ENCODE results near the gene ASTN1. TPM values are rescaled to one million over a fixed set of nuclear protein-coding genes. Genes with fewer than 3 reads are reported as not detected.

ASTN1 gene
- polyA plus RNA-seq, 1 of the 3 experiments (the other 2 are of a cell fraction) = 0.13 TPM

DNA sequence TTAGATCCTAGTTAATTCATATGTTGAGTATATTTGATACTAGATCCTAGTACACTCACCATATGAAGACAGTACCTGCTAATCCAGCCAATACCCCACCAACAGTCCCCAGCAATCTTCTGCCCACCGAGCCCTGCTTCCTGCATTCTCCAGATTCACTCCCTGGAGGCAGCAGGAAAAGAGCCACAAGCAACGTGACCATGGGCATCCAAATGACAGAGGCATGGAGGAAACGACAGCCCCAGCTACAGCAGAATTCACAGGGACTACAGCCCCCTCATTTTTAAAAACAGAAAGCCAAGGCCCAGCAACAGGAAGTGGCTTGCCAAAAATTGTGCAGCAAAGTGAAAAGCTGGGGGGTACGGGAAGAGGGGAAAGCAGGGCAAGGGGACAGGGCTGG, 29.3 kb downstream of the ASTN1 start:
- H3K9ac ChIP-seq = no peak overlapping the region
- no peaks in the 10 kb centered on the region for H4K20me1 ChIP-seq (ENCODE audit: insufficient read depth)
- H3F3A ChIP-seq (replicated peaks; ENCODE audit: insufficient read depth) = no peaks in the 10 kb centered on the region
- no peak overlapping the region for H2AFZ ChIP-seq (ENCODE audit: low read depth)
- no peaks in the 10 kb centered on the region for H3K27me3 ChIP-seq (ENCODE audit: insufficient read depth)
- no peak for TF ChIP-seq TCF12 (IDR thresholded peaks at IDR 0.05)
- no peak for TF ChIP-seq NFIC (IDR thresholded peaks at IDR 0.05; ENCODE audit: borderline replicate concordance)
- TF ChIP-seq, protein P1, sequence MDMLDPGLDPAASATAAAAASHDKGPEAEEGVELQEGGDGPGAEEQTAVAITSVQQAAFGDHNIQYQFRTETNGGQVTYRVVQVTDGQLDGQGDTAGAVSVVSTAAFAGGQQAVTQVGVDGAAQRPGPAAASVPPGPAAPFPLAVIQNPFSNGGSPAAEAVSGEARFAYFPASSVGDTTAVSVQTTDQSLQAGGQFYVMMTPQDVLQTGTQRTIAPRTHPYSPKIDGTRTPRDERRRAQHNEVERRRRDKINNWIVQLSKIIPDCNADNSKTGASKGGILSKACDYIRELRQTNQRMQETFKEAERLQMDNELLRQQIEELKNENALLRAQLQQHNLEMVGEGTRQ (IDR thresholded peaks at IDR 0.05; ENCODE audit: borderline replicate concordance, low read depth, low read length) = no peak
- no peak for TF ChIP-seq RAD21 (IDR thresholded peaks at IDR 0.05; ENCODE audit: low read length)
- TF ChIP-seq GATA2 (CRISPR knock-in tag; IDR thresholded peaks at IDR 0.05) = no peak
- no peak for TF ChIP-seq SMC3 (IDR thresholded peaks at IDR 0.05; ENCODE audit: low read depth, low read length)
- no peak for TF ChIP-seq MAX (IDR thresholded peaks at IDR 0.05; ENCODE audit: low read depth)
- TF ChIP-seq POLR2AphosphoS5 (IDR thresholded peaks at IDR 0.05; ENCODE audit: low read depth, low read length) = no peak
- TF ChIP-seq, protein P2, sequence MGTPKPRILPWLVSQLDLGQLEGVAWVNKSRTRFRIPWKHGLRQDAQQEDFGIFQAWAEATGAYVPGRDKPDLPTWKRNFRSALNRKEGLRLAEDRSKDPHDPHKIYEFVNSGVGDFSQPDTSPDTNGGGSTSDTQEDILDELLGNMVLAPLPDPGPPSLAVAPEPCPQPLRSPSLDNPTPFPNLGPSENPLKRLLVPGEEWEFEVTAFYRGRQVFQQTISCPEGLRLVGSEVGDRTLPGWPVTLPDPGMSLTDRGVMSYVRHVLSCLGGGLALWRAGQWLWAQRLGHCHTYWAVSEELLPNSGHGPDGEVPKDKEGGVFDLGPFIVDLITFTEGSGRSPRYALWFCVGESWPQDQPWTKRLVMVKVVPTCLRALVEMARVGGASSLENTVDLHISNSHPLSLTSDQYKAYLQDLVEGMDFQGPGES (IDR thresholded peaks at IDR 0.05; ENCODE audit: low read depth, low read length) = no peak
- TF ChIP-seq GABPA (IDR thresholded peaks at IDR 0.05; ENCODE audit: low read depth) = no peak
- H3K4me1 ChIP-seq (ENCODE audit: control insufficient read depth in 1 of 2, insufficient read depth in 2 of 2, low read depth in 1 of 2, low read length in 1 of 2) = peaks cover 0 to 16% of the 10 kb centered on the region in 2 experiments; a peak in 2 of 4 replicates
- no peak for DNase-seq
- H3K9me3 ChIP-seq = no peaks in the 10 kb centered on the region
- H3K36me3 ChIP-seq (replicated peaks in 1 of 2; ENCODE audit: control insufficient read depth in 1 of 2, insufficient read depth in 2 of 2, low read length in 1 of 2) = no peaks in the 10 kb centered on the region
- ChIA-PET POLR2A (no interaction called here), CTCF (interaction anchor here (1.2 to 1.8 kb wide), 2 partner anchors 15 to 37 kb away, joined by 3 to 5 read pairs; no protein-coding TSS in a partner anchor)
- no peak overlapping the region for H3K4me2 ChIP-seq
- H3K9me2 ChIP-seq = no peaks in the 10 kb centered on the region
- H3K79me2 ChIP-seq (ENCODE audit: insufficient read depth) = no peaks in the 10 kb centered on the region
- H3K4me3 ChIP-seq (ENCODE audit: low read depth in 2 of 2, low read length in 1 of 2) = no peak overlapping the region
- H3K27ac ChIP-seq (ENCODE audit: low read depth in 2 of 2, low read length in 1 of 2) = no peak overlapping the region; a peak in 1 of 4 replicates
- WGBS (ENCODE audit: low lambda C conversion rate) = 31% methylated on average over 4 of the region's 4 CpGs

DNA sequence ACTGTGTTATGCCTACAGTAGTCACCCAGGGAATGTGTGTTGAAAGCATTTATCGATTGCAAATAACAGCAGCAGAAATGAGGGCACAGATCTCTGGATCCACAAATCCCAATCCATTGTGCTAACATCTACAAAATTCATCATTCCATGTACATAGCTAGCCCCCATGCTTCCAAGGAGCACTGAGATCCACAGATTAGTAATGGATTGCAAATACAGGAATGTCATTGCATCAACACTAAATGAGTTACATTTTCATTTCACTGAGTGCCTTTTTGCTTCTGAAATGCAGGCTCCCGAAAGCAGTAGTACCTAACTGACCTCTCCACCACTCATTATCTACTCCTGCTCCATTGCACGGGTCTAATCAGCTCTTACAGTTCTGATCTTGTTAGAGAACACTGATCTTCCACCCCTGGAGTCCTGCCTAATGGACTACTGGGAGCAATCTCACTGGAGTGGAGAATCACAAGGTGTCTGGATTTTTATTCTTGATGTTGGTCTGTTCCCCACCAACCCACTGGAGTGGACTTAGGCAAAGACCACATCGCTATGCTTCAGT, 30.5 kb downstream of the ASTN1 start:
- Histone ChIP-seq H3K79me2 (ENCODE audit: insufficient read depth) (no peaks in the 10 kb centered on the region), H3K27ac (ENCODE audit: low read depth in 2 of 2, low read length in 1 of 2) (peak overlapping the region in 1 of 2 experiments; percentile 34; a peak in 2 of 4 replicates), H3K4me2 (no peak overlapping the region), H3K9me2 (no peaks in the 10 kb centered on the region), H3K36me3 (replicated peaks in 1 of 2; ENCODE audit: control insufficient read depth in 1 of 2, insufficient read depth in 2 of 2, low read length in 1 of 2) (no peaks in the 10 kb centered on the region), H3K27me3 (ENCODE audit: insufficient read depth) (no peaks in the 10 kb centered on the region), H4K20me1 (ENCODE audit: insufficient read depth) (no peaks in the 10 kb centered on the region), H2AFZ (ENCODE audit: low read depth) (no peak overlapping the region), H3K4me3 (ENCODE audit: low read depth in 2 of 2, low read length in 1 of 2) (no peak overlapping the region), H3K9ac (no peak overlapping the region), H3K4me1 (ENCODE audit: control insufficient read depth in 1 of 2, insufficient read depth in 2 of 2, low read depth in 1 of 2, low read length in 1 of 2) (peaks cover 0 to 18% of the 10 kb centered on the region in 2 experiments; a peak in 2 of 4 replicates), H3F3A (replicated peaks; ENCODE audit: insufficient read depth) (no peaks in the 10 kb centered on the region), H3K9me3 (no peaks in the 10 kb centered on the region)
- CTCF ChIA-PET = interaction anchor here (1.8 kb wide), 1 partner anchor 14 kb away, joined by 5 read pairs; no protein-coding TSS in a partner anchor
- POLR2A ChIA-PET = no interaction called here
- DNase-seq = no peak
- WGBS (ENCODE audit: low lambda C conversion rate) = 17% methylated on average over 4 of the region's 4 CpGs
- TF ChIP-seq, protein P3, sequence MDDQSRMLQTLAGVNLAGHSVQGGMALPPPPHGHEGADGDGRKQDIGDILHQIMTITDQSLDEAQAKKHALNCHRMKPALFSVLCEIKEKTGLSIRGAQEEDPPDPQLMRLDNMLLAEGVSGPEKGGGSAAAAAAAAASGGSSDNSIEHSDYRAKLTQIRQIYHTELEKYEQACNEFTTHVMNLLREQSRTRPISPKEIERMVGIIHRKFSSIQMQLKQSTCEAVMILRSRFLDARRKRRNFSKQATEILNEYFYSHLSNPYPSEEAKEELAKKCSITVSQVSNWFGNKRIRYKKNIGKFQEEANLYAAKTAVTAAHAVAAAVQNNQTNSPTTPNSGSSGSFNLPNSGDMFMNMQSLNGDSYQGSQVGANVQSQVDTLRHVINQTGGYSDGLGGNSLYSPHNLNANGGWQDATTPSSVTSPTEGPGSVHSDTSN (IDR thresholded peaks at IDR 0.05) = no peak
- TF ChIP-seq FOXM1 (IDR thresholded peaks at IDR 0.05; ENCODE audit: low read depth) (no peak), TCF12 (IDR thresholded peaks at IDR 0.05) (no peak), JUND (IDR thresholded peaks at IDR 0.05) (no peak), GATA2 (CRISPR knock-in tag; IDR thresholded peaks at IDR 0.05) (no peak), FOSL2 (IDR thresholded peaks at IDR 0.05; ENCODE audit: borderline replicate concordance, low read depth) (no peak), ELF1 (IDR thresholded peaks at IDR 0.05) (no peak), NRF1 (IDR thresholded peaks at IDR 0.05; ENCODE audit: low read depth, low read length) (no peak), GABPA (IDR thresholded peaks at IDR 0.05; ENCODE audit: low read depth) (no peak)
- TF ChIP-seq, protein P4, sequence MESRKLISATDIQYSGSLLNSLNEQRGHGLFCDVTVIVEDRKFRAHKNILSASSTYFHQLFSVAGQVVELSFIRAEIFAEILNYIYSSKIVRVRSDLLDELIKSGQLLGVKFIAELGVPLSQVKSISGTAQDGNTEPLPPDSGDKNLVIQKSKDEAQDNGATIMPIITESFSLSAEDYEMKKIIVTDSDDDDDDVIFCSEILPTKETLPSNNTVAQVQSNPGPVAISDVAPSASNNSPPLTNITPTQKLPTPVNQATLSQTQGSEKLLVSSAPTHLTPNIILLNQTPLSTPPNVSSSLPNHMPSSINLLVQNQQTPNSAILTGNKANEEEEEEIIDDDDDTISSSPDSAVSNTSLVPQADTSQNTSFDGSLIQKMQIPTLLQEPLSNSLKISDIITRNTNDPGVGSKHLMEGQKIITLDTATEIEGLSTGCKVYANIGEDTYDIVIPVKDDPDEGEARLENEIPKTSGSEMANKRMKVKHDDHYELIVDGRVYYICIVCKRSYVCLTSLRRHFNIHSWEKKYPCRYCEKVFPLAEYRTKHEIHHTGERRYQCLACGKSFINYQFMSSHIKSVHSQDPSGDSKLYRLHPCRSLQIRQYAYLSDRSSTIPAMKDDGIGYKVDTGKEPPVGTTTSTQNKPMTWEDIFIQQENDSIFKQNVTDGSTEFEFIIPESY (IDR thresholded peaks at IDR 0.05; ENCODE audit: borderline replicate concordance, low read depth) = no peak
- TF ChIP-seq, protein P2 (IDR thresholded peaks at IDR 0.05; ENCODE audit: low read depth, low read length) = no peak
